Ovary (tissue), 9 donors: ENCODE data around the gene USP53. TPM values are rescaled to one million over a fixed set of nuclear protein-coding genes. Genes with fewer than 3 reads are reported as not detected.
"Not testable (repeated sequence)": the region's sequence is repeated elsewhere in the genome, so short reads cannot be mapped to it uniquely, and the experiment has no call there.

Experiments used
- DNase-seq, 5 donors: peaks; one replicate each; pipeline ENCODE4 v3.0.0-alpha.2; 2019 to 2020
- H3K27ac ChIP-seq, 2 donors: fragments of 200-600 bp; one replicate each; pipeline versions ENCODE4 v1.5.1 to v1.8.0; 2019 to 2022
- H3K27me3 ChIP-seq: fragments of 200-600 bp; one replicate; pipeline ENCODE4 v1.8.0; 2022
- H3K36me3 ChIP-seq: fragments of 200-600 bp; sonication (generic); one replicate; pipeline ENCODE4 v1.5.1; 2019
- H3K4me1 ChIP-seq: one replicate; pipeline ENCODE4 v1.8.1; 2013; ENCODE audit warnings: mild to moderate bottlenecking, moderate library complexity; ENCODE audit not compliant: insufficient read depth
- H3K4me3 ChIP-seq: fragments of 200-600 bp; sonication (generic); one replicate; pipeline ENCODE4 v1.5.1; 2017
- H3K9me3 ChIP-seq, 2 donors: fragments of 200-600 bp in 1 of 2; sonication (generic) in 1 of 2; one replicate each; pipeline versions ENCODE4 v1.5.1 to v1.8.1; 2013 to 2019; ENCODE audit warnings: mild to moderate bottlenecking in 1 of 2, moderate library complexity in 1 of 2
- CTCF ChIP-seq, 3 donors: fragments of 450-650 bp in 2 of 3; fragments of 200-600 bp in 1 of 3; IDR thresholded peaks; one replicate each; pipeline versions ENCODE4 v1.5.1 to v1.8.0; 2016 to 2022; ENCODE audit warnings: antibody characterized with exemption in 3 of 3, mild to moderate bottlenecking in 1 of 3
- EP300 ChIP-seq: sonication (generic); formaldehyde crosslinking; IDR thresholded peaks from one replicate; pipeline ENCODE4 v1.6.1; 2017; ENCODE audit warnings: antibody characterized with exemption
- POLR2A ChIP-seq: fragments of 450-650 bp; IDR thresholded peaks from one replicate; pipeline ENCODE4 v1.6.1; 2017; ENCODE audit warnings: antibody characterized with exemption, mild to moderate bottlenecking, moderate library complexity
- WGBS, 3 donors: extraction: QIAGEN DNeasy Blood & Tissue Kit in 1 of 3; methylation state at CpG; one replicate each; pipeline versions ENCODE4 v1.1.5 to v1.1.7; 2013 to 2017; 5-methylcytosine and 5-hydroxymethylcytosine counted together
- intact Hi-C, 4 donors: fragments of 100-400 bp; cut with DNase I; formaldehyde crosslinking; loops; one replicate each; pipeline versions ENCODE4 v1.11.0 to v1.15.1; 2022 to 2023
- polyA plus RNA-seq, 2 donors: library from polyadenylated mRNA; stranded (reverse); fragments of 200-250 nt in 1 of 2; fragments of 350-450 nt in 1 of 2; fragmentation: Illumina TruSeq in 1 of 2; extraction: RNeasy Lipid Tissue Mini Kit (QIAGEN cat#74804) in 1 of 2; gene quantifications; one replicate each; pipeline ENCODE4 v1.2.3, GENCODE V29; 2013 to 2014
- total RNA-seq, 7 donors: library from RNA; depleted of rRNA in 2 of 7; stranded (reverse); fragments of >200 nt in 2 of 7; fragmentation: NEBNext Ultra II Directional in 3 of 7; extraction: Animal tissue kit (Norgen Biotek cat#: 25700) in 3 of 7; gene quantifications; one replicate each; pipeline versions ENCODE4 v1.1.0 to v1.2.4, GENCODE V29; 2016 to 2023
- donor health status: DM: no; HTN: no; CAD: no; lungs with moderate emphysema.
- donor health status: DM: no; HTN: no; CAD: no.
- donor health status: Bipolar disorder and iron deficiency.
- donor health status: DM: yes; HTN: yes; CAD: no.
- donor health status: DM: no; HTN: no; CAD: no.
- donor health status: DM: yes; HTN: yes; CAD: no.

USP53 gene
- total and polyA plus RNA-seq, 9 donors, result 10.7 to 98.9 (median 20.4) TPM

- WGBS, 3 donors, result 38 to 42% (median 38%) methylated on average over 1 of the region's 1 CpG
- H3K9me3 ChIP-seq, result no peaks in the 10 kb centered on the region
- no peaks in the 10 kb centered on the region for H3K27me3 ChIP-seq
- no peaks in the 10 kb centered on the region for H3K4me1 ChIP-seq
- no peak for TF ChIP-seq EP300
- intact Hi-C loops, result no loop called here
- H3K4me3 ChIP-seq, result no peak overlapping the region
- H3K36me3 ChIP-seq, result no peaks in the 10 kb centered on the region
- H3K27ac ChIP-seq, result no peak overlapping the region
- DNase-seq, result no peak
Observed at GRCh38 chr4:119243868-119244267, 31.4 kb downstream of the USP53 start.

GRCh38 chr4:119244344-119244743 is 31.8 kb downstream of the USP53 start:
- H3K4me1 ChIP-seq, result no peaks in the 10 kb centered on the region
- no peak overlapping the region for H3K4me3 ChIP-seq
- no peak overlapping the region for H3K27ac ChIP-seq
- TF ChIP-seq EP300 (no peak), CTCF (IDR thresholded peaks at IDR 0.05) (no peak), POLR2A (no peak)
- no peaks in the 10 kb centered on the region for H3K36me3 ChIP-seq
- intact Hi-C loops, result no loop called here
- no peak for DNase-seq
- no peaks in the 10 kb centered on the region for H3K9me3 ChIP-seq
- 64 to 79% (median 71%) methylated on average over 3 of the region's 3 CpGs for WGBS, 3 donors
- no peaks in the 10 kb centered on the region for H3K27me3 ChIP-seq

- Histone ChIP-seq H3K4me1 (no peaks in the 10 kb centered on the region), H3K4me3 (no peak overlapping the region), H3K27me3 (no peaks in the 10 kb centered on the region), H3K9me3 (no peaks in the 10 kb centered on the region), H3K27ac (no peak overlapping the region), H3K36me3 (no peaks in the 10 kb centered on the region)
- TF ChIP-seq POLR2A (no peak), CTCF (IDR thresholded peaks at IDR 0.05) (no peak), EP300 (no peak)
- DNase-seq, result no peak
- intact Hi-C loops, result no loop called here
Observed at GRCh38 chr4:119244832-119245231, 32.3 kb downstream of the USP53 start.

- H3K36me3 ChIP-seq, result no peaks in the 10 kb centered on the region
- 65 to 76% (median 67%) methylated on average over 5 of the region's 5 CpGs for WGBS, 3 donors
- intact Hi-C loops, result no loop called here
- no peak overlapping the region for H3K4me3 ChIP-seq
- H3K27ac ChIP-seq, result no peak overlapping the region
- no peaks in the 10 kb centered on the region for H3K4me1 ChIP-seq
- no peaks in the 10 kb centered on the region for H3K9me3 ChIP-seq
- no peak for DNase-seq
- H3K27me3 ChIP-seq, result no peaks in the 10 kb centered on the region
- TF ChIP-seq EP300, result no peak
- no peak for TF ChIP-seq CTCF (IDR thresholded peaks at IDR 0.05)
- no peak for TF ChIP-seq POLR2A
Observed at GRCh38 chr4:119246177-119246733, 33.7 kb downstream of the USP53 start.

- H3K4me3 ChIP-seq, H3K27ac ChIP-seq, DNase-seq, H3K36me3 ChIP-seq, H3K27me3 ChIP-seq, intact Hi-C loops, H3K9me3 ChIP-seq, H3K4me1 ChIP-seq: not testable (repeated sequence)
- 94 to 96% (median 96%) methylated on average over 2 of the region's 2 CpGs for WGBS, 3 donors
Observed at GRCh38 chr4:119251037-119251436, 38.5 kb downstream of the USP53 start.

GRCh38 chr4:119255223-119255622 is 42.7 kb downstream of the USP53 start:
- H3K36me3 ChIP-seq, H3K4me1 ChIP-seq, DNase-seq, H3K27ac ChIP-seq, H3K4me3 ChIP-seq, H3K27me3 ChIP-seq, H3K9me3 ChIP-seq, intact Hi-C loops: not testable (repeated sequence)
- 87 to 92% (median 91%) methylated on average over 9 to 10 of the region's 10 CpGs for WGBS, 3 donors
